ENCODE measurements around the gene SPO11. TPM values are rescaled to one million over a fixed set of nuclear protein-coding genes. Genes with fewer than 3 reads are reported as not detected.

The SPO11 gene
- total RNA-seq, 6 experiments from 2014 or later: not detected

GRCh38 chr20:57383447-57384347 is 54.1 kb downstream of the SPO11 start:
- no peaks in the 10 kb centered on the region for H3K36me3 Mint-ChIP-seq (ENCODE audit: low read depth)
- TF ChIP-seq CTCF (IDR thresholded peaks at IDR 0.05): no peak

GRCh38 chr20:57384486-57384885 is 54.9 kb downstream of the SPO11 start:
- Mint-ChIP-seq H3K27ac (no peak overlapping the region), H3K4me3 (no peak overlapping the region), H3K36me3 (ENCODE audit: low read depth) (no peaks in the 10 kb centered on the region), H3K27me3 (ENCODE audit: insufficient read depth) (no peaks in the 10 kb centered on the region; the same call in 1 of the 2 replicates), H3K4me1 (ENCODE audit: low read depth) (no peaks in the 10 kb centered on the region), H3K9me3 (no peaks in the 10 kb centered on the region)
- DNase-seq: no peak
- no peak for TF ChIP-seq CTCF (IDR thresholded peaks at IDR 0.05)

More at GRCh38 chr20:57383447-57384347, 54.1 kb downstream of the SPO11 start:
- H3K27me3 Mint-ChIP-seq (ENCODE audit: insufficient read depth): no peaks in the 10 kb centered on the region; the same call in 1 of the 2 replicates
- no peaks in the 10 kb centered on the region for H3K4me1 Mint-ChIP-seq (ENCODE audit: low read depth)
- H3K9me3 Mint-ChIP-seq: no peaks in the 10 kb centered on the region
- no peak for DNase-seq
- H3K4me3 Mint-ChIP-seq: no peak overlapping the region
- H3K27ac Mint-ChIP-seq: no peak overlapping the region

- DNase-seq: no peak
- Mint-ChIP-seq H3K27me3 (ENCODE audit: insufficient read depth) (no peaks in the 10 kb centered on the region; the same call in 1 of the 2 replicates), H3K9me3 (no peaks in the 10 kb centered on the region), H3K27ac (no peak overlapping the region), H3K4me3 (no peak overlapping the region), H3K4me1 (ENCODE audit: low read depth) (no peaks in the 10 kb centered on the region), H3K36me3 (ENCODE audit: low read depth) (no peaks in the 10 kb centered on the region)
- TF ChIP-seq CTCF (IDR thresholded peaks at IDR 0.05): no peak
Measured at GRCh38 chr20:57384953-57385761, 55.6 kb downstream of the SPO11 start.

- DNase-seq: no peak
- Mint-ChIP-seq H3K4me3 (no peak overlapping the region), H3K27ac (no peak overlapping the region), H3K4me1 (ENCODE audit: low read depth) (no peaks in the 10 kb centered on the region), H3K9me3 (no peaks in the 10 kb centered on the region), H3K27me3 (ENCODE audit: insufficient read depth) (no peaks in the 10 kb centered on the region; the same call in 1 of the 2 replicates), H3K36me3 (ENCODE audit: low read depth) (no peaks in the 10 kb centered on the region)
- TF ChIP-seq CTCF (IDR thresholded peaks at IDR 0.05): no peak
Measured at GRCh38 chr20:57385940-57386339, 56.3 kb downstream of the SPO11 start.

- Mint-ChIP-seq H3K4me1 (ENCODE audit: low read depth) (no peaks in the 10 kb centered on the region), H3K27me3 (ENCODE audit: insufficient read depth) (no peaks in the 10 kb centered on the region; the same call in 1 of the 2 replicates), H3K4me3 (no peak overlapping the region), H3K9me3 (no peaks in the 10 kb centered on the region), H3K27ac (no peak overlapping the region), H3K36me3 (ENCODE audit: low read depth) (no peaks in the 10 kb centered on the region)
- no peak for DNase-seq
- no peak for TF ChIP-seq CTCF (IDR thresholded peaks at IDR 0.05)
Measured at GRCh38 chr20:57386762-57387161, 57.2 kb downstream of the SPO11 start.
